Spleen (tissue), 7 donors: ENCODE results near the gene WHAMM.

Experiments
- CTCF ChIP-seq, 11 experiments: fragments of 200-600 bp in 7 of 11; fragments of 450-650 bp in 4 of 11; sonication (generic) in 4 of 11; IDR thresholded peaks in 8 of 11; conservative IDR thresholded peaks in 3 of 11; 1 replicate in 7 of 11; 2 replicates in 4 of 11; pipeline versions ENCODE4 v1.4.0 to v1.8.0; 2016 to 2021; ENCODE audit warnings: antibody characterized with exemption in 11 of 11, inconsistent platforms in 4 of 11, mild to moderate bottlenecking in 1 of 11
- POLR2A ChIP-seq, 3 donors: fragments of 450-650 bp; IDR thresholded peaks; one replicate each; pipeline ENCODE4 v1.5.1; 2017; ENCODE audit warnings: antibody characterized with exemption in 3 of 3, mild to moderate bottlenecking in 1 of 3
- POLR2AphosphoS5 ChIP-seq, 3 donors: sonication (generic); formaldehyde crosslinking; IDR thresholded peaks; one replicate each; pipeline ENCODE4 v1.5.1; 2017; ENCODE audit warnings: antibody characterized with exemption in 3 of 3
- donor health status: DM: no; HTN: no; CAD: no; lungs with moderate emphysema.
- donor health status: DM: no; HTN: no; CAD: no.
- donor health status: DM: no; HTN: no; CAD: no.

GRCh38 chr15:82823049-82823448, 13.6 kb downstream of the WHAMM start:
- TF ChIP-seq CTCF (IDR thresholded peaks at IDR 0.05 in 8 of 11, conservative IDR thresholded peaks at IDR 0.05 in 3 of 11) (no peak), POLR2A (IDR thresholded peaks at IDR 0.05) (no peak), POLR2AphosphoS5 (IDR thresholded peaks at IDR 0.05) (no peak)
